K562 (cell line): Measurements from ENCODE around the gene TBL2. TPM values are rescaled to one million over a fixed set of nuclear protein-coding genes. Genes with fewer than 3 reads are reported as not detected.

Source experiments
- ARHGAP35 ChIP-seq: fragments of 450-650 bp; IDR thresholded peaks from 2 replicates; pipeline ENCODE4 v1.6.1; 2018; ENCODE audit not compliant: partially characterized antibody
- CEBPB ChIP-seq: fragments of 450-650 bp; IDR thresholded peaks from 2 replicates; pipeline ENCODE4 v1.6.1; 2016; ENCODE audit warnings: missing genetic modification characterization, missing compliant biosample characterization
- JUNB ChIP-seq: fragments of 450-650 bp; formaldehyde crosslinking; conservative IDR thresholded peaks from 2 replicates; pipeline ENCODE4 v1.4.0; 2020; ENCODE audit warnings: mild to moderate bottlenecking
- NFIC ChIP-seq: fragments of 450-650 bp; IDR thresholded peaks from 2 replicates; pipeline ENCODE4 v1.6.1; 2017; ENCODE audit warnings: mild to moderate bottlenecking, inconsistent platforms
- POLR2AphosphoS5 ChIP-seq: IDR thresholded peaks from 2 replicates; pipeline ENCODE4 v1.6.1; 2011; ENCODE audit warnings: mild to moderate bottlenecking, low read depth, low read length, moderate library complexity; ENCODE audit not compliant: control insufficient read depth, insufficient read depth
- SMAD3 ChIP-seq: fragments of 450-650 bp; formaldehyde crosslinking; conservative IDR thresholded peaks from 2 replicates; pipeline ENCODE4 v1.4.0; 2020; ENCODE audit warnings: mild to moderate bottlenecking
- SMARCA4 ChIP-seq: fragments of 450-650 bp; IDR thresholded peaks from 2 replicates; pipeline ENCODE4 v1.6.1; 2016
- ZFX ChIP-seq: sonication (generic); formaldehyde crosslinking; IDR thresholded peaks from 2 replicates; pipeline ENCODE4 v1.8.0; 2022; ENCODE audit warnings: mild to moderate bottlenecking, missing genetic modification reagents, moderate library complexity
- polyA plus RNA-seq, 8 experiments: library from polyadenylated mRNA; depleted of rRNA in 4 of 8; stranded (reverse) in 5 of 8; unstranded in 3 of 8; fragments of >200 nt; fragmentation: Nextera tagmentation in 2 of 8; fragmentation: Illumina TruSeq in 1 of 8; extraction: Ambion mirVana in 2 of 8; extraction: Trizol in 1 of 8; gene quantifications; 2 replicates each; pipeline versions ENCODE4 v1.2.1 to v1.2.3, GENCODE V29; 2011 to 2014; ENCODE audit warnings: inconsistent platforms in 1 of 8, missing spikeins in 1 of 8
- total RNA-seq, 7 experiments: library from RNA; depleted of rRNA in 6 of 7; stranded (reverse); fragments of >200 nt in 6 of 7; fragmentation: Illumina TruSeq in 2 of 7; extraction: Trizol in 2 of 7; gene quantifications; 2 replicates each; pipeline versions ENCODE4 v1.2.1 to v1.2.3, GENCODE V29; 2011 to 2021; ENCODE audit warnings: low replicate concordance in 1 of 7
- TF ChIP-seq, protein P1 (sequence below), 2 experiments: IDR thresholded peaks; 2 replicates each; pipeline ENCODE4 v1.6.1; 2011; ENCODE audit warnings: borderline replicate concordance in 1 of 2, control low read depth in 1 of 2, low read depth in 1 of 2, low read length in 1 of 2, mild to moderate bottlenecking in 1 of 2, mixed read lengths in 1 of 2, moderate library complexity in 1 of 2; ENCODE audit not compliant: insufficient read depth in 1 of 2, insufficient read length in 1 of 2, poor library complexity in 1 of 2, severe bottlenecking in 1 of 2; ENCODE audit errors: extremely low read depth in 1 of 2
- TF ChIP-seq, protein P2 (sequence below): fragments of 450-650 bp; IDR thresholded peaks from 2 replicates; pipeline ENCODE4 v1.6.1; 2018; ENCODE audit not compliant: partially characterized antibody
- TF ChIP-seq, protein P3 (sequence below): fragments of 450-650 bp; IDR thresholded peaks from 2 replicates; pipeline ENCODE4 v1.6.1; 2016; ENCODE audit warnings: mild to moderate bottlenecking, moderate library complexity

The TBL2 gene
- total and polyA plus RNA-seq, 9 of the 15 experiments (the other 6 are each of a cell fraction or from before 2014, with no cell fraction given) = 2.5 to 123 (median 49.2) TPM

DNA sequence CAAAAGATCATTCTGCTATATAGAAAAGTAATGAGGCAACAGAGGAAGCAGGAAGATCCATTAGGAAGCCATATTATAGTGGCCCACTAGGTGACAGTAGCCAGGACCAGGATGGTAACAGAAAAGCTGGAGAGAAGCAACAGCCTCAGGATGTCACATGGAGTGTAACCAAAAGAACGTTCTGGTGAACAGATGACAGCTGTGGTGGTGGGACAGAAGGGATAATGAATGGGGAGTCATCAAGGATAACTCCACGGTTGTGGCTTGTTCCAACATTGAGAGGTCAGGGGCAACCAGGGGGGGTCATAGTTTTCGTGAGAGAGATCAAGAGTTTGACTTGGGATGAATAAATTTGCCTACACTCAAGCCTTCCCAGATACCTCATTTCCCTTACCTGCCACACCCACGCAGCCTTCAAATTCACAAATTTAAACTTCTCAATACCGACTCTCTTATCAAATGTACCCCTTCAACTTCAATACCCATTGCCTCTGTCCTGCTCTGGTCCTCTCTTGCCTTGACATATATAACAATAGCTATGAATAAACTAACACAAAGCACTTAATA lies 9.3 kb downstream of the TBL2 start (continued):
- TF ChIP-seq, protein P1, sequence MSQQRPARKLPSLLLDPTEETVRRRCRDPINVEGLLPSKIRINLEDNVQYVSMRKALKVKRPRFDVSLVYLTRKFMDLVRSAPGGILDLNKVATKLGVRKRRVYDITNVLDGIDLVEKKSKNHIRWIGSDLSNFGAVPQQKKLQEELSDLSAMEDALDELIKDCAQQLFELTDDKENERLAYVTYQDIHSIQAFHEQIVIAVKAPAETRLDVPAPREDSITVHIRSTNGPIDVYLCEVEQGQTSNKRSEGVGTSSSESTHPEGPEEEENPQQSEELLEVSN (IDR thresholded peaks at IDR 0.05; ENCODE audit: borderline replicate concordance in 1 of 2, extremely low read depth in 1 of 2, insufficient read depth in 1 of 2, insufficient read length in 1 of 2, low read depth in 1 of 2, low read length in 1 of 2, poor library complexity in 1 of 2, severe bottlenecking in 1 of 2) = no peak
- TF ChIP-seq SMAD3 (CRISPR knock-in tag) (no peak), NFIC (no peak), ARHGAP35 (no peak), CEBPB (tag) (0 out of 2 replicates have a peak, but pooled peaks have one; percentile 17), SMARCA4 (no peak), POLR2AphosphoS5 (peak; percentile 23; the same call in 1 of the 2 replicates), ZFX (CRISPR knock-in tag) (no peak), JUNB (CRISPR knock-in tag) (no peak)
- TF ChIP-seq, protein P2, sequence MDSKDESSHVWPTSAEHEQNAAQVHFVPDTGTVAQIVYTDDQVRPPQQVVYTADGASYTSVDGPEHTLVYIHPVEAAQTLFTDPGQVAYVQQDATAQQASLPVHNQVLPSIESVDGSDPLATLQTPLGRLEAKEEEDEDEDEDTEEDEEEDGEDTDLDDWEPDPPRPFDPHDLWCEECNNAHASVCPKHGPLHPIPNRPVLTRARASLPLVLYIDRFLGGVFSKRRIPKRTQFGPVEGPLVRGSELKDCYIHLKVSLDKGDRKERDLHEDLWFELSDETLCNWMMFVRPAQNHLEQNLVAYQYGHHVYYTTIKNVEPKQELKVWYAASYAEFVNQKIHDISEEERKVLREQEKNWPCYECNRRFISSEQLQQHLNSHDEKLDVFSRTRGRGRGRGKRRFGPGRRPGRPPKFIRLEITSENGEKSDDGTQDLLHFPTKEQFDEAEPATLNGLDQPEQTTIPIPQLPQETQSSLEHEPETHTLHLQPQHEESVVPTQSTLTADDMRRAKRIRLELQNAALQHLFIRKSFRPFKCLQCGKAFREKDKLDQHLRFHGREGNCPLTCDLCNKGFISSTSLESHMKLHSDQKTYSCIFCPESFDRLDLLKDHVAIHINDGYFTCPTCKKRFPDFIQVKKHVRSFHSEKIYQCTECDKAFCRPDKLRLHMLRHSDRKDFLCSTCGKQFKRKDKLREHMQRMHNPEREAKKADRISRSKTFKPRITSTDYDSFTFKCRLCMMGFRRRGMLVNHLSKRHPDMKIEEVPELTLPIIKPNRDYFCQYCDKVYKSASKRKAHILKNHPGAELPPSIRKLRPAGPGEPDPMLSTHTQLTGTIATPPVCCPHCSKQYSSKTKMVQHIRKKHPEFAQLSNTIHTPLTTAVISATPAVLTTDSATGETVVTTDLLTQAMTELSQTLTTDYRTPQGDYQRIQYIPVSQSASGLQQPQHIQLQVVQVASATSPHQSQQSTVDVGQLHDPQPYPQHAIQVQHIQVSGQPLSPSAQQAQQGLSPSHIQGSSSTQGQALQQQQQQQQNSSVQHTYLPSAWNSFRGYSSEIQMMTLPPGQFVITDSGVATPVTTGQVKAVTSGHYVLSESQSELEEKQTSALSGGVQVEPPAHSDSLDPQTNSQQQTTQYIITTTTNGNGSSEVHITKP = peak; percentile 83
- TF ChIP-seq, protein P3, sequence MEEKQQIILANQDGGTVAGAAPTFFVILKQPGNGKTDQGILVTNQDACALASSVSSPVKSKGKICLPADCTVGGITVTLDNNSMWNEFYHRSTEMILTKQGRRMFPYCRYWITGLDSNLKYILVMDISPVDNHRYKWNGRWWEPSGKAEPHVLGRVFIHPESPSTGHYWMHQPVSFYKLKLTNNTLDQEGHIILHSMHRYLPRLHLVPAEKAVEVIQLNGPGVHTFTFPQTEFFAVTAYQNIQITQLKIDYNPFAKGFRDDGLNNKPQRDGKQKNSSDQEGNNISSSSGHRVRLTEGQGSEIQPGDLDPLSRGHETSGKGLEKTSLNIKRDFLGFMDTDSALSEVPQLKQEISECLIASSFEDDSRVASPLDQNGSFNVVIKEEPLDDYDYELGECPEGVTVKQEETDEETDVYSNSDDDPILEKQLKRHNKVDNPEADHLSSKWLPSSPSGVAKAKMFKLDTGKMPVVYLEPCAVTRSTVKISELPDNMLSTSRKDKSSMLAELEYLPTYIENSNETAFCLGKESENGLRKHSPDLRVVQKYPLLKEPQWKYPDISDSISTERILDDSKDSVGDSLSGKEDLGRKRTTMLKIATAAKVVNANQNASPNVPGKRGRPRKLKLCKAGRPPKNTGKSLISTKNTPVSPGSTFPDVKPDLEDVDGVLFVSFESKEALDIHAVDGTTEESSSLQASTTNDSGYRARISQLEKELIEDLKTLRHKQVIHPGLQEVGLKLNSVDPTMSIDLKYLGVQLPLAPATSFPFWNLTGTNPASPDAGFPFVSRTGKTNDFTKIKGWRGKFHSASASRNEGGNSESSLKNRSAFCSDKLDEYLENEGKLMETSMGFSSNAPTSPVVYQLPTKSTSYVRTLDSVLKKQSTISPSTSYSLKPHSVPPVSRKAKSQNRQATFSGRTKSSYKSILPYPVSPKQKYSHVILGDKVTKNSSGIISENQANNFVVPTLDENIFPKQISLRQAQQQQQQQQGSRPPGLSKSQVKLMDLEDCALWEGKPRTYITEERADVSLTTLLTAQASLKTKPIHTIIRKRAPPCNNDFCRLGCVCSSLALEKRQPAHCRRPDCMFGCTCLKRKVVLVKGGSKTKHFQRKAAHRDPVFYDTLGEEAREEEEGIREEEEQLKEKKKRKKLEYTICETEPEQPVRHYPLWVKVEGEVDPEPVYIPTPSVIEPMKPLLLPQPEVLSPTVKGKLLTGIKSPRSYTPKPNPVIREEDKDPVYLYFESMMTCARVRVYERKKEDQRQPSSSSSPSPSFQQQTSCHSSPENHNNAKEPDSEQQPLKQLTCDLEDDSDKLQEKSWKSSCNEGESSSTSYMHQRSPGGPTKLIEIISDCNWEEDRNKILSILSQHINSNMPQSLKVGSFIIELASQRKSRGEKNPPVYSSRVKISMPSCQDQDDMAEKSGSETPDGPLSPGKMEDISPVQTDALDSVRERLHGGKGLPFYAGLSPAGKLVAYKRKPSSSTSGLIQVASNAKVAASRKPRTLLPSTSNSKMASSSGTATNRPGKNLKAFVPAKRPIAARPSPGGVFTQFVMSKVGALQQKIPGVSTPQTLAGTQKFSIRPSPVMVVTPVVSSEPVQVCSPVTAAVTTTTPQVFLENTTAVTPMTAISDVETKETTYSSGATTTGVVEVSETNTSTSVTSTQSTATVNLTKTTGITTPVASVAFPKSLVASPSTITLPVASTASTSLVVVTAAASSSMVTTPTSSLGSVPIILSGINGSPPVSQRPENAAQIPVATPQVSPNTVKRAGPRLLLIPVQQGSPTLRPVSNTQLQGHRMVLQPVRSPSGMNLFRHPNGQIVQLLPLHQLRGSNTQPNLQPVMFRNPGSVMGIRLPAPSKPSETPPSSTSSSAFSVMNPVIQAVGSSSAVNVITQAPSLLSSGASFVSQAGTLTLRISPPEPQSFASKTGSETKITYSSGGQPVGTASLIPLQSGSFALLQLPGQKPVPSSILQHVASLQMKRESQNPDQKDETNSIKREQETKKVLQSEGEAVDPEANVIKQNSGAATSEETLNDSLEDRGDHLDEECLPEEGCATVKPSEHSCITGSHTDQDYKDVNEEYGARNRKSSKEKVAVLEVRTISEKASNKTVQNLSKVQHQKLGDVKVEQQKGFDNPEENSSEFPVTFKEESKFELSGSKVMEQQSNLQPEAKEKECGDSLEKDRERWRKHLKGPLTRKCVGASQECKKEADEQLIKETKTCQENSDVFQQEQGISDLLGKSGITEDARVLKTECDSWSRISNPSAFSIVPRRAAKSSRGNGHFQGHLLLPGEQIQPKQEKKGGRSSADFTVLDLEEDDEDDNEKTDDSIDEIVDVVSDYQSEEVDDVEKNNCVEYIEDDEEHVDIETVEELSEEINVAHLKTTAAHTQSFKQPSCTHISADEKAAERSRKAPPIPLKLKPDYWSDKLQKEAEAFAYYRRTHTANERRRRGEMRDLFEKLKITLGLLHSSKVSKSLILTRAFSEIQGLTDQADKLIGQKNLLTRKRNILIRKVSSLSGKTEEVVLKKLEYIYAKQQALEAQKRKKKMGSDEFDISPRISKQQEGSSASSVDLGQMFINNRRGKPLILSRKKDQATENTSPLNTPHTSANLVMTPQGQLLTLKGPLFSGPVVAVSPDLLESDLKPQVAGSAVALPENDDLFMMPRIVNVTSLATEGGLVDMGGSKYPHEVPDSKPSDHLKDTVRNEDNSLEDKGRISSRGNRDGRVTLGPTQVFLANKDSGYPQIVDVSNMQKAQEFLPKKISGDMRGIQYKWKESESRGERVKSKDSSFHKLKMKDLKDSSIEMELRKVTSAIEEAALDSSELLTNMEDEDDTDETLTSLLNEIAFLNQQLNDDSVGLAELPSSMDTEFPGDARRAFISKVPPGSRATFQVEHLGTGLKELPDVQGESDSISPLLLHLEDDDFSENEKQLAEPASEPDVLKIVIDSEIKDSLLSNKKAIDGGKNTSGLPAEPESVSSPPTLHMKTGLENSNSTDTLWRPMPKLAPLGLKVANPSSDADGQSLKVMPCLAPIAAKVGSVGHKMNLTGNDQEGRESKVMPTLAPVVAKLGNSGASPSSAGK = no peak
